AML-193 (cell line): Measurements from ENCODE around the gene CDY2A.
"Not testable (repeated sequence)": the region's sequence is repeated elsewhere in the genome, so short reads cannot be mapped to it uniquely, and the experiment has no call there.

Experiments used
- DNase-seq, 2 experiments: peaks; one replicate each; lab custom pipeline; 2025; lab: John Stamatoyannopoulos, UW

CDY2A gene, protein sequence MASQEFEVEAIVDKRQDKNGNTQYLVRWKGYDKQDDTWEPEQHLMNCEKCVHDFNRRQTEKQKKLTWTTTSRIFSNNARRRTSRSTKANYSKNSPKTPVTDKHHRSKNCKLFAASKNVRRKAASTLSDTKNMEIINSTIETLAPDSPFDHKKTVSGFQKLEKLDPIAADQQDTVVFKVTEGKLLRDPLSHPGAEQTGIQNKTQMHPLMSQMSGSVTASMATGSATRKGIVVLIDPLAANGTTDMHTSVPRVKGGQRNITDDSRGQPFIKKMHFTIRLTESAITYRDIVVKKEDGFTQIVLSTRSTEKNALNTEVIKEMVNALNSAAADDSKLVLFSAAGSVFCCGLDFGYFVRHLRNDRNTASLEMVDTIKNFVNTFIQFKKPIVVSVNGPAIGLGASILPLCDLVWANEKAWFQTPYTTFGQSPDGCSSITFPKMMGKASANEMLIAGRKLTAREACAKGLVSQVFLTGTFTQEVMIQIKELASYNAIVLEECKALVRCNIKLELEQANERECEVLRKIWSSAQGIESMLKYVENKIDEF

DNA sequence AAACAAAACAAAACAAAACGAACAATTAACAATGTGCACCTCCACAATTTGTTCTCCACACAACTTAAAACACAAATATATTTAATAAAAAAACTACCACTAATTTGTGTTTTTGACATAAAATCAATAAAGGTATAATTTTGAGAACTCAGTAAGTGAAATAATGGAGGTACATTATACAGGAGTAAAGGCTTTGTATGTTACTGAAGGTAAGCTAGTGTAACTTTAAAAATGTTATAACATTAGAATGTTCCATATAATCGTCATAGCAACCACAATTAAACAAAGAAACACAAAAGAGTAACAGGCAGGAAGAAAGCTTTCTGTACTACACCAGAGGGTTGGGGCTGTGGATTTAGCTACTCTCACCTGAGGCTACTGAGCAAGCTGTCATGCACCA lies at the start of gene CDY2A:
CDY2A (plus strand) TSS at position 301 of the 400 bp plus-strand sequence. CDS start 328 bp downstream, outside the sequence.
- not testable (repeated sequence) for DNase-seq

DNA sequence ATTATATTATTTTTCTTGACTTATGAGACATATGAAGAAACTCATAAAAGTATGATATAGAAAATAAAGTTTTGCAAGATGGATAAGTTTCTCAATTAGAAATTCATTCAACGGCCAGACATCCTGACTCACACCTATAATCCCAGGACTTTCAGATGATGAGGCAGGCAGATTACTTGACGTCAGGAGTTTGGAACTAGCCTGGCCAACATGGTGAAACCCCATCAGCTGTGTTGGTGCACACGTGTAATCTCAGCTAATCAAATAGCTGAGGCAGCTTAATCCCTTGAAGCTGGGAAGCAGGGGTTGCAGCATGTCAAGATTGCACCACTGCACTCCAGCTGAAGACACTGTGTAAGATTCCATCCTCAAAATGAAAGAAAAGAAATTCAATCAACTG lies 28.0 kb upstream of the CDY2A start:
- not testable (repeated sequence) for DNase-seq

DNA sequence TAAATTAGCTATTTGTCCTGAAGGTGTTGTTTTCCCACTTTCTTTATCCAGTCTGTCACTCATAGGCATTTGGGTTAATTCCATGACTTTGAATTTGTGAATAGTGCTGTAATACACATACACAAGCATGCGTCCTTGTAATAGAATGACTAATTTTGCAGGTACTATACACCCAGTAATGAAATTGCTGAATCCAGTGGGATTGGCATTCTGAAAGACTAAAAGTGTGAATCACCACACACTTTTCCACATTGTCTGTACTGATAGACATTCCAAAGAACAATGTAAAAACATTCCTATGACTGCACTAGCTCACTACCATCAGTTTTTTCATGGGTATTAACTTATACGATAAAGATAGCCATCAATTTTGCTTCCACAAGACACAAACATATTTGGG lies 27.3 kb upstream of the CDY2A start:
- DNase-seq = not testable (repeated sequence)

DNA sequence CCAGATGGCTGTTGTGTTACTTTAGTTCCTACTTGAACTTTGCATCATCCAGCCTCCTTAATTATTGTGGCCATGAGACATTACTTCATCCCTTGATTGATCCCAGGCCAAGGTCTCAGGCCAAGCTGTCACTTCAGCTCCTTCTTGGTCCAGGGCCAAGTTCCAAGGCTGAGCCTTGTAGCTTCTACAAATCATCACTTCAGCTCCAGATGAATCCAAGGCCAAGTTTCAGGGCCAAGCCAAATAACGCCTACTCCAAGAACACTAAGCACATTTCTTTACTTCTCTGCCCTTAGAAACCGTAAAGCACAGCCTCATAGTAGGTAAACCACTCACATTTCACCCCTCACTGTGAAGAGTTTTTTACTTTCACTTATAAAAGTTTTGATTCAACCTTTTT lies 1.7 kb upstream of the CDY2A start:
- not testable (repeated sequence) for DNase-seq

DNA sequence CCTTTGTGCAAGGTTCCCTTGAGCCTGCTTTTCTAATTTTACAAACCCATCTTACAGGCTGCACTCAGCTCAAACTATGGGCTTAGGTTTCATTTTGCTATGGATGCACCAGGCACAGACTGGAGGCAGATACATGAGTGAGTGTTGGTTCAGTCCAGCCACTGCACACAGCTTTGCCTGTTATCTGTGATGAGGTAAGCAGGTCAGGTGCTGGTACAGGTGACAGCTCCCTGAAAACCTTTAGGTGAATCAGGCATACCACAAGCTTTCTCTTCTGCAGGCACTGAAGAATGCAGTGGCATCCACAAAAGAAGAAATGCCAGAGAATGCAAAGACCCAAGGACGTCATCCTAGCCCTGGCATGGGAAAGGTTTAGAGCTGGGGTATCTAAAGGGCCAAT lies 3.3 kb downstream of the CDY2A start:
- not testable (repeated sequence) for DNase-seq

DNA sequence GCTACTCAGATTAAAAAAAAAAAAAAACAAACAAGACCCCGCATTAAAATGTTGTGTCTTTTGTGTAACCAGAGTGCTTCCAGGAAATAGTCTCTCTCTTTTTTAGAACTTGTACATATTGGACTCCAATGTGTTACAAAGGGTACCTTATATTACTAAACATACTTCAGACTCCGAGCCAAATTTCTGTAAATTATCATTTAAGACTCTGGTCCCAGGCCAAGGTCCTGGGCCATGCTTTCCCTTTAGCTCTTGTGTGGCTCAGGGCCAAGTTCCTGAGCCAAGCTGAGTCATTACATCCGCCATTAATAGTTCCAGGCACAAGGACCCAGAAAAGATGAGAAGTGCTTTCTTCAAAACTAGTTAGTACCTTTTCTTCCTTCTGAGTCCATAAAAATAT lies 4.6 kb downstream of the CDY2A start:
- not testable (repeated sequence) for DNase-seq

DNA sequence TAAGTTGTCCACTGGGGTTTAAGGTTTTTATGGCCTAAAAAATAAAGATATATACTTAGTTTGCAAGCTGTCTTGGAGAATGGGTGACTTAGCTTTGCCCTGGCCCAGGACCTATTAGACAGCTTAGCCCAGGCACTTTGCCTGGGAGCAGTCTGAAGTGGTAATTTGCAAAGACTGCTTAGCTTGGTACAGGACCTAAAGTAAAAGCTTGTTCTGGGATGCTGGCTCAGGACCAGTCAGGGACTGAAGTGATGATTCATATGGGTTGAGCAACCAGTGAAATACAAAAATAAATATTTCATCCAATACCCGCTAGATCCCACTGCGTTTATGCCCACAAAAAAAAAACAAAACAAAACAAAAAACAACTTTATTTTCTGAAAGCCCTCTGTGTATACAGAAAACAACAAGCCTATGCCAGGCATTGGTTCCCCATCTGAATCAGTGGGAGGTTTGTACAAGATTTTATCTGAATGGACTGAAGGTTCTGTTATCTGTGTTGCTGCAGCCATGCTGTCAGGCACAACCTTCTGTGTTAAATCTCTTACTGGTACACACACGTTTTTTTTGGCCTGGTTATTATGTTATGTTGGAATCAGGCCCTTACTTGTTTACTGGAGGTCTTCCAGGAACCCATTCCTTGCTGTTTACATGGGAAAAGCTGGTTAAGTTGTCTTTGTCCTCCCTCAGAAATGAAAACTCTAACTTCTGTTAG lies 8.7 kb downstream of the CDY2A start:
- DNase-seq = not testable (repeated sequence)

DNA sequence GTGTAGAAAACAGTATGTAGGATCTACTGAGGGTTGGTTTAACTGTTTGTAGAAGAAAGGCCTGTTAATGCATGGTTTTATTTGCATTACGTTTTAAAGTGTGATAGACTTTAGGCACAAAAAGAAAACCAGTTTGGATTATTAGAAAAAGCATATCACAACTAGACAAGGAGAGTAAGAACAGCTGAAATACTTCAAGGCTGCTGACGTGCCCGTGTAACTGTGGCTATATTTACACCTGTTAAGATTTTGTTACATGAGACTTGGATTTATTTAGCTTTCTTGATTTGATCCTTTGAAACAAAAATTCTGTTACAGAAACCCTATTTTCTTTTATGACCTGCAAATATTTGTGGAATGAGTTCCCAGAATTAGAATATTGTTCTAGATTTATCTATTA lies 9.3 kb downstream of the CDY2A start:
- DNase-seq = not testable (repeated sequence)

DNA sequence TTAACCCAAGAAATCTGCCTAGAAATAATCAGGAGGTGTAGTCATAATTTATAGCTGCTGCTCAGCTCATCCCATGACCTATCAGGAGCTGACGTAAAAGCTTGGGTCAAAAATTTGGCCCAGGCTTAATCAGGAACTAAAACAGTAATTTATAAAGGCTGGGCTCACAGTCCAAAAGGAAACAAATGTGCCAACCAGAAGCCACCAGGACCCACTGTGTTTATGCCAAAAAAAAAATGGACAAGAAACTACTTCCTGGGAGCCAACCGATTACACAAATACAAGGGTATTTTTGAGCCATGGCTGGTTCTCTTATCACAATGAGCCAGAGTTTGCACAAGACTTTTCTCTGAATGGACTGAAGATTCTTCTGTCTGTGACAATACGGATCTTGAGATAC lies 19.4 kb downstream of the CDY2A start:
- not testable (repeated sequence) for DNase-seq

DNA sequence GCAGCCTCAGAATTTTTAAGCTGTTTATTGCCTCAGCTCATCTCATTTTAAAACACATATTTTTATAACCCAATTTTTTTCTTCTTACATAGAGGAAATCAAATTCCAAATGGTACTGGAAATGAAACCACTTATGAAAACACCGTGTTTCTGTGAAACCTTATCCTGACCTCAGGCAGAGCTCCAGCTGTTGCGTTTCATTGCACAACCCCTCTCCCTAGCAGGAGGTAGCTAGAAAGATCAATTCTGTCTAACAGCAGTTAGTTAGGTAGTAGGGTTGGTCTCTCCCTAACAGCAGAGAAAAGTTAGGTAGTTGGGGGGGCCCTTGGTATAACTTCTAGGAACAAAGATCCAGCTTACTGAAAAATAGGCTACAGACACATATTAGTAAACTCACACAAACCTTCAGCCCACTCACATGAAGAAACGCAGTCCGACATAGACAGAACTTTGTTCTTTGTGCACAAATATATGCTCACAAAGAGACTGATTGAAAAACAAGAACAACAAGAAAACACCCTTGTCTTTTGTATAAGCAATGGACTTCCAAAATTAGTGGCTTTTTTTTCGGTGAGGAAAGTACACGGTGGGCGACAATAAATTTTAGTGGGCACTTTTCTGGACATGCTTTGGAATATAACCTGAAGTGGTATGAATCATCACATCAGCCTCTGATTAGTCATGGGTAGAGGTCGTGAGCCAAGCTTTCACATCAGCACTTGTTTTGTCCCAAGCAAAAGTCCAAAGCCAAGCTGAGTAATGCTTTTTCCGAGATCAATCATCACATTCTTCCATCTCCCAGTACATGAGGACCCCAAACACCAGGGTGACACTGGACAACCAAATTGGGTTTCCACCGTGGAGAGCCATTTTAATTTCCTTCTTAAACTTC lies 22.8 kb downstream of the CDY2A start:
- DNase-seq = not testable (repeated sequence)

DNA sequence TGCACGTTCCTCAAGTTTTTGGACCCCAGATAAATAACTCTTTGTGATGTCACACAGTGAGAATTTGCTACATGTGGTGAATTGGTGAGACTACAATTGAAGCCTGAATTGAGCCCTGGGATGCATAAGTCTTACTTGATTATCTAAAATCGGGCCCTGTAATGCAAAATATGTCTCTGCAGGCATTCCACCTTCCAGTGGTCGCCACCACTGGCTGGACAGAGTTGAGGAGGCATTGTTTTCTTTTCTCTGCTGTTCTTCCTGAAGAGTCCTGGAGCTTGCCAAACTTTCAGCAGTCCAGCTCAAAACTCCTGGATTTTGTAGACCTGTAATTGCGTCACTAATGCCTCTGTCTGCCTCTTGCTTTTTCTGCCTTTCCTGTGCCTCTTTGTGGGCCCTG lies 23.5 kb downstream of the CDY2A start:
- DNase-seq = not testable (repeated sequence)

DNA sequence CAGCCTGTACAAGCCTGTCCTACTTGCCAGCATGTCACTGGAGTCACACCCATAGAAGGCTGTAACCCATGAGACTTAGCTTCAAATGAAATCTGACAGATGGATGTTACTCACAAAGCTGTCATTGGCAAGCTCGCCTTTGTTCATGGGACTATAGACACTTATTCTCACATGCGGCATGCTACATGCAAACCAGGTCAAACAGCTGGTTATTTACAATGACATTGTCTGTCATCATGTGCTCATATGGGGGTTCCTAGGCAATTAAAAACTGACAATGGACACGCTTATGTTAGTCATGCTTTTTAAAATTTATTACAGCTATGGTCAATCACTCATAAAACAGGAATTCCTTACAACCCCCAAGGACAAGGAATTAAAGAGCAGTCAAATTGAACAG lies 30.9 kb downstream of the CDY2A start:
- DNase-seq = not testable (repeated sequence)

DNA sequence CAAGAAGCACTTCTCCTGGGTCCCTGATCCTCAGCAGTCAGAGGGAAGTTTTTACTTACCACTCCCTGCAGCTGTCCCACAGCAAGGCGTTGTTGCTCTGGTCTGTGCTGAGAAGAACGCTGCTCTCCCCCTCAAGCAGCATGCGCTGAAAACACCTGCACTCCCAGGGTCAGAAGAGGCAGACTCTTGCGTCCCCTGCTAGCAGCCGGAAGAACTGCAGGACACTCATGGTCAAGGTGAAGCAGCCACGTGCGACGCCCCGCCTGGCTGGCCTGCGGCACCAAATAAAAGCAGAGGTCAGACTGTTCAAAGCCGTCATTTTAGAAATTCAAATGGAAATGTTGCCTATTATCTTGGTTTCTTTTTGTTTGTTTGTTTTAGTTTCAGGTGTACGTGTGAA lies 47.9 kb downstream of the CDY2A start:
- DNase-seq = not testable (repeated sequence)
